ENCODE measurements around the gene GLE1. TPM values are rescaled to one million over a fixed set of nuclear protein-coding genes. Genes with fewer than 3 reads are reported as not detected.

Gene GLE1
- total RNA-seq, 2 donors from 2014 or later = 14.7 to 16.6 TPM

DNA sequence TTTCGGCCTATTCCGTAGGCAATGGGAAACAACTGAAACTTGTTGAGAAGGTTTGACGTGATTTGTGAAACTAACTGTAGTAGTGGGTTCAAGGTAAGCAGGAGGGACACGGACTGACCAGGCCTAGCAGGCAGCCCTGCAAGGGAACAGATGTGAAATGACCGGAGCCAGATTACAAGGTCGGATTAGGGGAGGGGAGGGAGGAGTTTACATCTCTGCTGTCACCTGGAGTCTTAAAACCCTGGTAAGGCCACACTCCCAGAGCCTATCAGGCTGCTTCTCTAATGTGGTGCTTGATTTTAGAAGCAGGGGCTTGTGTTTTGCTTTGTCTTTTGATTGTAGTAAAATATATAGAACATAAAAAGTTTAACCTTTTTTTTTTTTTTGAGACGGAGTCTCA, 44.4 kb downstream of the GLE1 start:
- DNase-seq = peak; percentile 45
- Mint-ChIP-seq H3K36me3 (ENCODE audit: low read depth) (no peaks in the 10 kb centered on the region), H3K9me3 (no peaks in the 10 kb centered on the region), H3K4me3 (no peak overlapping the region), H3K27me3 (ENCODE audit: insufficient read depth) (peaks cover 1% of the 10 kb centered on the region), H3K4me1 (peaks cover 26% of the 10 kb centered on the region), H3K27ac (no peak overlapping the region)
- no peak overlapping the region for H3K4me3 ChIP-seq (ENCODE audit: low read length)
- 81 to 86% methylated on average over 4 to 7 of the region's 7 CpGs for WGBS, 2 experiments (ENCODE audit: insufficient coverage in 1 of 2, insufficient read length in 1 of 2)
- H3K27me3 ChIP-seq (ENCODE audit: control insufficient read depth, insufficient read depth, low read length, poor library complexity, severe bottlenecking) = no peaks in the 10 kb centered on the region
- no peak overlapping the region for H3K27ac ChIP-seq (ENCODE audit: low read depth, low read length)
- no peak overlapping the region for H3K9ac ChIP-seq (ENCODE audit: extremely low read depth, low read length, poor library complexity, severe bottlenecking)
- H3K36me3 ChIP-seq (ENCODE audit: control insufficient read depth, insufficient read depth, low read length) = no peaks in the 10 kb centered on the region
- peaks cover 14% of the 10 kb centered on the region for H3K4me1 ChIP-seq (ENCODE audit: control insufficient read depth, insufficient read depth, low read length)
- TF ChIP-seq, protein P1, sequence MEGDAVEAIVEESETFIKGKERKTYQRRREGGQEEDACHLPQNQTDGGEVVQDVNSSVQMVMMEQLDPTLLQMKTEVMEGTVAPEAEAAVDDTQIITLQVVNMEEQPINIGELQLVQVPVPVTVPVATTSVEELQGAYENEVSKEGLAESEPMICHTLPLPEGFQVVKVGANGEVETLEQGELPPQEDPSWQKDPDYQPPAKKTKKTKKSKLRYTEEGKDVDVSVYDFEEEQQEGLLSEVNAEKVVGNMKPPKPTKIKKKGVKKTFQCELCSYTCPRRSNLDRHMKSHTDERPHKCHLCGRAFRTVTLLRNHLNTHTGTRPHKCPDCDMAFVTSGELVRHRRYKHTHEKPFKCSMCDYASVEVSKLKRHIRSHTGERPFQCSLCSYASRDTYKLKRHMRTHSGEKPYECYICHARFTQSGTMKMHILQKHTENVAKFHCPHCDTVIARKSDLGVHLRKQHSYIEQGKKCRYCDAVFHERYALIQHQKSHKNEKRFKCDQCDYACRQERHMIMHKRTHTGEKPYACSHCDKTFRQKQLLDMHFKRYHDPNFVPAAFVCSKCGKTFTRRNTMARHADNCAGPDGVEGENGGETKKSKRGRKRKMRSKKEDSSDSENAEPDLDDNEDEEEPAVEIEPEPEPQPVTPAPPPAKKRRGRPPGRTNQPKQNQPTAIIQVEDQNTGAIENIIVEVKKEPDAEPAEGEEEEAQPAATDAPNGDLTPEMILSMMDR (conservative IDR thresholded peaks at IDR 0.05) = no peak
- H3K9me3 ChIP-seq (ENCODE audit: control insufficient read depth, low read length) = no peaks in the 10 kb centered on the region

DNA sequence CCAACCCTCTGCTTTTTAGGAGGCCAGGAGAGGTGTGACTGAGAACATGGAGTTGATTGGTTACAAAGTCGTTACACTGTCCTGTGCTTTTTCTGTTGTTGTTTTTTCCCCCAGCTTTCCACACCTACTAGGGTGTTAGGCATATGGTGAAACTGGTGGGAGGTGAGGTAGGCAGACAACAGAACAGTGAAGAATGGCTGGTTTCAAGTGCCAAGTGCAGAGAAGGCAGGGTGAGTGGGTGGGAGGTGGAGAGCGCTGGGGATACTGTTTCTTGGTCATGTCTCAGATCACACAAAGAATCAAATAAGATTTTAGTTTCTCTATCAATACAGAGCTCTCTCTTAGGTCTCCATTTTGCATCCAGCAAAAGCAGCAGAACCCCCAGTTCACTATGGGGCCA, 45.7 kb downstream of the GLE1 start:
- 44% methylated on average over 1 of the region's 2 CpGs; no CpG with 5 or more reads in 1 of the 2 experiments for WGBS, 2 experiments (ENCODE audit: insufficient coverage in 1 of 2, insufficient read length in 1 of 2)
- no peak overlapping the region for H3K9ac ChIP-seq (ENCODE audit: extremely low read depth, low read length, poor library complexity, severe bottlenecking)

DNA sequence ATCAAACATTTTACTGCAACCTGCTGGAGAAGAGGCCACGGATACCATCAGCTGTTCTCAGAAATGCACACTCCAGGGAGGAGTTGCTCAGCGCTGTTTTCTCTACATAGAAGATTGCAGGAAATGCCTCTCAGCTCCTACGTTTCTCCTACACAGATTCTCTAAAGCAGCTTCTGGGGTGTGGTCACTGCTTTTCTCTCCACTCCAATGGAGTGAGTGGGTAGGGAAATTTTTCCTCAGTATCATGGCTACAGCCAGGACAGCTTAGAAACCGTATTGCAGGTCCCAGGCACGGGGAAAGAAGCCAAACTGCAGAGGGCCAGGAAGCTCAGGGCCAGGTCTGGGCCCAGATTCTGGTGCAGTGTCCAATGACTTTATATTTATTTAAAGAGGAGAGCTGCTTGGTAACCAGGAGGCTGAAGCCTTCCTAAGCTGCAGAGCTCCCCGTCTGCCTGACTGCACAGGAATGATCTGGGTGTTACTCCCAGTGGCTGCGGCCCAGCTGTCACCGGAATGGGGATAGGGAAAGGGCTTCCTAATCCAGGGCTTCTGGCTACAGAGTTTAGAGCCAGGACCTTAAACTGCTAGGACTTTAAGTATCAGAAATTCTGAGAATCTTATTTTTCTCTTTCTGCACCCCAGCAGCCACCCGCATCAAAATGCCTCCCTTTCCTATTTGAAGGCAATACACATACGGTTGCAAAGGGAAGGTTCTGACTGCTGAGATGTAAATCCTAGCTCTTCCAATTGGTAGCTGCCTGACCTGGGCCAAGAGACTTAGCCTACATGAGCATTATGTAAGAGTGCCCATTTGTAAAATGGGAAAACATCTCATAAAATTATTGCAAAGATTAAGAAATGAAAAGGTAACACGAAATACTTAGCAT, 46.5 kb downstream of the GLE1 start:
- Histone ChIP-seq H3K4me1 (ENCODE audit: control insufficient read depth, insufficient read depth, low read length) (peaks cover 14% of the 10 kb centered on the region), H3K36me3 (ENCODE audit: control insufficient read depth, insufficient read depth, low read length) (no peaks in the 10 kb centered on the region), H3K27ac (ENCODE audit: low read depth, low read length) (no peak overlapping the region), H3K9ac (ENCODE audit: extremely low read depth, low read length, poor library complexity, severe bottlenecking) (peak overlapping the region; percentile 78), H3K9me3 (ENCODE audit: control insufficient read depth, low read length) (no peaks in the 10 kb centered on the region), H3K27me3 (ENCODE audit: control insufficient read depth, insufficient read depth, low read length, poor library complexity, severe bottlenecking) (no peaks in the 10 kb centered on the region), H3K4me3 (ENCODE audit: low read length) (peak overlapping the region; percentile 84)
- Mint-ChIP-seq H3K27ac (peak overlapping the region; percentile 95), H3K36me3 (ENCODE audit: low read depth) (no peaks in the 10 kb centered on the region), H3K4me1 (peaks cover 26% of the 10 kb centered on the region), H3K27me3 (ENCODE audit: insufficient read depth) (peaks cover 1% of the 10 kb centered on the region), H3K4me3 (no peak overlapping the region), H3K9me3 (no peaks in the 10 kb centered on the region)
- TF ChIP-seq, protein P1 (conservative IDR thresholded peaks at IDR 0.05) = no peak
- DNase-seq = peak; percentile 71
- 63 to 71% methylated on average over 9 to 11 of the region's 11 CpGs for WGBS, 2 experiments (ENCODE audit: insufficient coverage in 1 of 2, insufficient read length in 1 of 2)

More for the DNA sequence above, 45.7 kb downstream of the GLE1 start:
- H3K36me3 ChIP-seq (ENCODE audit: control insufficient read depth, insufficient read depth, low read length) = no peaks in the 10 kb centered on the region
- H3K4me1 ChIP-seq (ENCODE audit: control insufficient read depth, insufficient read depth, low read length) = peaks cover 14% of the 10 kb centered on the region
- no peak overlapping the region for H3K4me3 Mint-ChIP-seq
- no peaks in the 10 kb centered on the region for H3K9me3 Mint-ChIP-seq
- no peak overlapping the region for H3K27ac ChIP-seq (ENCODE audit: low read depth, low read length)
- H3K27me3 Mint-ChIP-seq (ENCODE audit: insufficient read depth) = peaks cover 1% of the 10 kb centered on the region
- DNase-seq = peak; percentile 43
- no peak overlapping the region for H3K4me3 ChIP-seq (ENCODE audit: low read length)
- H3K9me3 ChIP-seq (ENCODE audit: control insufficient read depth, low read length) = no peaks in the 10 kb centered on the region
- H3K27ac Mint-ChIP-seq = no peak overlapping the region
- TF ChIP-seq, protein P1 (conservative IDR thresholded peaks at IDR 0.05) = no peak
- no peaks in the 10 kb centered on the region for H3K27me3 ChIP-seq (ENCODE audit: control insufficient read depth, insufficient read depth, low read length, poor library complexity, severe bottlenecking)
- no peaks in the 10 kb centered on the region for H3K36me3 Mint-ChIP-seq (ENCODE audit: low read depth)
- H3K4me1 Mint-ChIP-seq = peaks cover 26% of the 10 kb centered on the region
